ENCODE measurements around the gene TMSB10.

DNA sequence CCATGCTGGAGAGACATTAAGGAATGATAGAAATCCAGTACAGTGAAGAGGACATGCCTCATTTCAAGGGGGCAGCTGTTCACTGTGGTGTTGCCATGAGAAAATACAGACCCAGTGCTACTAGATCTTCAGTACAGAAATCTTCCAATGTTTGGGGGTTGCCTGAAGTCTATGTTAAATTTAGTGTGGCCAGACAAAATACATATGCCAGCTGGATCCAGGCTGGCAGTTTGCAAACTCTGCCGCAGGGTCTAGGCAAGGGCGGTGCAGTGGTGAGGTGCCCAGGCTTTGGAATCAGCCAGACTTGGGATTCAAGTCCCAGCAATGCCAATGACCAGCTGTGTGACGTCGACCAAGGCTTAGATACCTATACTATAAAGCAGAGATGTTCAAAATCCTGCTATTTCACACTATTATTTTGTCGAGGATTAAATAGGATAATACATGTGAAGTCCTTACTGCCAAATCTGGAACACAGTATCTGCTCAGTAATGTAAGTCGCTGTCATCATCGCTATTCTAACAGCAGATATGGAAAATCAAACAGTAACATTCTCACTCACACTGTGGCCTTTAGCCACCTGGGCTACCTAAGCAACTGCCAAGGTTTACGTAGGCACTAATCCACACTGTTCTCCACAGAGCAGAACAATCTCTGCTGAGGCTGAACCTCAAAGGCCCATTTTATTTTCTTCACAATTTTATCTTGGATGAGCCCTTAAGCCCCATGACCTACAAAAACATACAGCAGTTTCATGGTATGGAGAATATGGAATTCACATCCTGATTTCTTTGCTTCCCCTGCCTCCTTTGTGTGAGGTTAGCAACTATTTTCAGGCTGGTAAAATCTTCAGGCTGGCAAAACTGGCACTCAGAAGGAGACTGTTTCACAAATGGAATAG is 5.9 kb upstream of the TMSB10 start:
- TF ChIP-seq, protein P1, sequence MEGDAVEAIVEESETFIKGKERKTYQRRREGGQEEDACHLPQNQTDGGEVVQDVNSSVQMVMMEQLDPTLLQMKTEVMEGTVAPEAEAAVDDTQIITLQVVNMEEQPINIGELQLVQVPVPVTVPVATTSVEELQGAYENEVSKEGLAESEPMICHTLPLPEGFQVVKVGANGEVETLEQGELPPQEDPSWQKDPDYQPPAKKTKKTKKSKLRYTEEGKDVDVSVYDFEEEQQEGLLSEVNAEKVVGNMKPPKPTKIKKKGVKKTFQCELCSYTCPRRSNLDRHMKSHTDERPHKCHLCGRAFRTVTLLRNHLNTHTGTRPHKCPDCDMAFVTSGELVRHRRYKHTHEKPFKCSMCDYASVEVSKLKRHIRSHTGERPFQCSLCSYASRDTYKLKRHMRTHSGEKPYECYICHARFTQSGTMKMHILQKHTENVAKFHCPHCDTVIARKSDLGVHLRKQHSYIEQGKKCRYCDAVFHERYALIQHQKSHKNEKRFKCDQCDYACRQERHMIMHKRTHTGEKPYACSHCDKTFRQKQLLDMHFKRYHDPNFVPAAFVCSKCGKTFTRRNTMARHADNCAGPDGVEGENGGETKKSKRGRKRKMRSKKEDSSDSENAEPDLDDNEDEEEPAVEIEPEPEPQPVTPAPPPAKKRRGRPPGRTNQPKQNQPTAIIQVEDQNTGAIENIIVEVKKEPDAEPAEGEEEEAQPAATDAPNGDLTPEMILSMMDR (conservative IDR thresholded peaks at IDR 0.05 in 1 of 2, IDR thresholded peaks at IDR 0.05 in 1 of 2; ENCODE audit: low read depth in 1 of 2, low read length in 2 of 2), result no peak
- TF ChIP-seq EZH2 (IDR thresholded peaks at IDR 0.05; ENCODE audit: low read length, missing control alignments), result no peak
